HL-60 (cell line): ENCODE data around the gene CACNA1E.

Source experiments
- DNase-seq, 2 experiments: peaks; one replicate each; pipeline ENCODE4 v3.0.0-alpha.2; 2010 to 2020; ENCODE audit warnings: low read depth in 1 of 2, low spot score in 1 of 2
- H3K27ac ChIP-seq: fragments of 250-450 bp; sonication (Bioruptor Pico); replicated peaks from 2 replicates; pipeline ENCODE4 v1.5.1; 2020; ENCODE audit warnings: mild to moderate bottlenecking, moderate library complexity
- H3K27me3 ChIP-seq: fragments of 250-450 bp; sonication (Bioruptor Pico); 2 replicates; pipeline ENCODE4 v1.5.1; 2021; ENCODE audit warnings: mild to moderate bottlenecking, moderate library complexity; ENCODE audit not compliant: insufficient read depth, poor library complexity, severe bottlenecking
- H3K4me3 ChIP-seq: replicated peaks from 2 replicates; pipeline ENCODE4 v1.5.1; 2011; ENCODE audit warnings: mild to moderate bottlenecking, control low read depth, low read length; ENCODE audit not compliant: insufficient read depth
- GABPA ChIP-seq: IDR thresholded peaks from 2 replicates; pipeline ENCODE4 v1.6.1; 2012; ENCODE audit warnings: low read depth
- POLR2AphosphoS5 ChIP-seq: IDR thresholded peaks from 2 replicates; pipeline ENCODE4 v1.6.1; 2012; ENCODE audit warnings: low read depth
- SPI1 ChIP-seq: IDR thresholded peaks from 2 replicates; pipeline ENCODE4 v1.6.1; 2012; ENCODE audit warnings: low read depth, mild to moderate bottlenecking, borderline replicate concordance
- TF ChIP-seq, protein P1 (sequence below): IDR thresholded peaks from one replicate; pipeline ENCODE4 v1.5.1; 2011; ENCODE audit warnings: low read length, control low read depth, inconsistent platforms; ENCODE audit not compliant: insufficient read depth
- TF ChIP-seq, protein P2 (sequence below): IDR thresholded peaks from 2 replicates; pipeline ENCODE4 v1.6.1; 2012; ENCODE audit warnings: low read depth; ENCODE audit not compliant: insufficient replicate concordance

Gene CACNA1E

DNA sequence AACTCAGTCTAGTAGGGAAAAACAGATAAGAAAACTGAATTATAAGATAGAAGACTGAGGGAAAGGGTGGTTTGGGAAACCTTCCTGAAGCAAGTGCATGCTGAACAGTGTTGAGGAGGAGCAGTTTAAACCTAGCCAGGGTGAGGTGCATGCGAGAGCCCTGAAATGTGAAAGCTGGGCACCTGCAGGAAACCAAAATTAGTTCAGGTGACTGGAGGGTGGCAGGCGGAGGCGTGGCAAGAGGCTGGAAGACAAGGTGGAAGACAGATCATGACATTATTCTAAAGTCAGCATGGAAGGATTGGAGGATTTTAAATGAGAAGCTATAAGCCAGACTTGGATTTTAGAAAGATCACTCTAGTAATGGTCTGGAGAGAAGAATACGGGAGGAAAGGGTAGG is 75.1 kb downstream of the CACNA1E start:
- TF ChIP-seq SPI1: no peak
- TF ChIP-seq, protein P1, sequence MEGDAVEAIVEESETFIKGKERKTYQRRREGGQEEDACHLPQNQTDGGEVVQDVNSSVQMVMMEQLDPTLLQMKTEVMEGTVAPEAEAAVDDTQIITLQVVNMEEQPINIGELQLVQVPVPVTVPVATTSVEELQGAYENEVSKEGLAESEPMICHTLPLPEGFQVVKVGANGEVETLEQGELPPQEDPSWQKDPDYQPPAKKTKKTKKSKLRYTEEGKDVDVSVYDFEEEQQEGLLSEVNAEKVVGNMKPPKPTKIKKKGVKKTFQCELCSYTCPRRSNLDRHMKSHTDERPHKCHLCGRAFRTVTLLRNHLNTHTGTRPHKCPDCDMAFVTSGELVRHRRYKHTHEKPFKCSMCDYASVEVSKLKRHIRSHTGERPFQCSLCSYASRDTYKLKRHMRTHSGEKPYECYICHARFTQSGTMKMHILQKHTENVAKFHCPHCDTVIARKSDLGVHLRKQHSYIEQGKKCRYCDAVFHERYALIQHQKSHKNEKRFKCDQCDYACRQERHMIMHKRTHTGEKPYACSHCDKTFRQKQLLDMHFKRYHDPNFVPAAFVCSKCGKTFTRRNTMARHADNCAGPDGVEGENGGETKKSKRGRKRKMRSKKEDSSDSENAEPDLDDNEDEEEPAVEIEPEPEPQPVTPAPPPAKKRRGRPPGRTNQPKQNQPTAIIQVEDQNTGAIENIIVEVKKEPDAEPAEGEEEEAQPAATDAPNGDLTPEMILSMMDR: no peak
- TF ChIP-seq, protein P2, sequence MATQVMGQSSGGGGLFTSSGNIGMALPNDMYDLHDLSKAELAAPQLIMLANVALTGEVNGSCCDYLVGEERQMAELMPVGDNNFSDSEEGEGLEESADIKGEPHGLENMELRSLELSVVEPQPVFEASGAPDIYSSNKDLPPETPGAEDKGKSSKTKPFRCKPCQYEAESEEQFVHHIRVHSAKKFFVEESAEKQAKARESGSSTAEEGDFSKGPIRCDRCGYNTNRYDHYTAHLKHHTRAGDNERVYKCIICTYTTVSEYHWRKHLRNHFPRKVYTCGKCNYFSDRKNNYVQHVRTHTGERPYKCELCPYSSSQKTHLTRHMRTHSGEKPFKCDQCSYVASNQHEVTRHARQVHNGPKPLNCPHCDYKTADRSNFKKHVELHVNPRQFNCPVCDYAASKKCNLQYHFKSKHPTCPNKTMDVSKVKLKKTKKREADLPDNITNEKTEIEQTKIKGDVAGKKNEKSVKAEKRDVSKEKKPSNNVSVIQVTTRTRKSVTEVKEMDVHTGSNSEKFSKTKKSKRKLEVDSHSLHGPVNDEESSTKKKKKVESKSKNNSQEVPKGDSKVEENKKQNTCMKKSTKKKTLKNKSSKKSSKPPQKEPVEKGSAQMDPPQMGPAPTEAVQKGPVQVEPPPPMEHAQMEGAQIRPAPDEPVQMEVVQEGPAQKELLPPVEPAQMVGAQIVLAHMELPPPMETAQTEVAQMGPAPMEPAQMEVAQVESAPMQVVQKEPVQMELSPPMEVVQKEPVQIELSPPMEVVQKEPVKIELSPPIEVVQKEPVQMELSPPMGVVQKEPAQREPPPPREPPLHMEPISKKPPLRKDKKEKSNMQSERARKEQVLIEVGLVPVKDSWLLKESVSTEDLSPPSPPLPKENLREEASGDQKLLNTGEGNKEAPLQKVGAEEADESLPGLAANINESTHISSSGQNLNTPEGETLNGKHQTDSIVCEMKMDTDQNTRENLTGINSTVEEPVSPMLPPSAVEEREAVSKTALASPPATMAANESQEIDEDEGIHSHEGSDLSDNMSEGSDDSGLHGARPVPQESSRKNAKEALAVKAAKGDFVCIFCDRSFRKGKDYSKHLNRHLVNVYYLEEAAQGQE: no peak
- TF ChIP-seq POLR2AphosphoS5: no peak
- no peak for TF ChIP-seq GABPA
- H3K4me3 ChIP-seq: no peak overlapping the region
- DNase-seq: no peak

DNA sequence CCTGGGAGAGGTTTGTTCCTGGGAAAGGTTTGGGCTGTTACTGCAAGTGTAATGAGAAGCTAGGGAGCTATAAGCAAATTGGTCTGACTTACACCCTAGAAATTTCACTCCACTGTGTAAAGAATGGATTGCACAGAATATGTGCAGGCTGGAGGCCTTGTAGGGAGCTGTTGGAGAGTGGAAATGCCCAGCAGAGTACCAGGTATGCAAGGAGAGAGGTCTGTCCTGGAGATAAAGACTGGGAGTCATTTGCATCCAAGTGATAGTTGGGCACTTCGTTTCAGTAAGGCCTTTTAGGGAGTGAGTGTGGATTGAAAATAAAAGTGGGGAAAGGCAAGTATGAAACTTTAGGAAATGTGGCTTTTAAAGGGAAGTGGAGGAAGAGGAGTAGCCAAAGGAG is 75.8 kb downstream of the CACNA1E start:
- Histone ChIP-seq H3K4me3 (no peak overlapping the region), H3K27me3 (no peaks in the 10 kb centered on the region), H3K27ac (no peak overlapping the region)
- TF ChIP-seq SPI1 (no peak), GABPA (no peak), POLR2AphosphoS5 (no peak)
- TF ChIP-seq, protein P2: no peak
- TF ChIP-seq, protein P1: no peak
- DNase-seq: no peak

More for the DNA sequence above, 75.1 kb downstream of the CACNA1E start:
- no peaks in the 10 kb centered on the region for H3K27me3 ChIP-seq
- no peak overlapping the region for H3K27ac ChIP-seq

DNA sequence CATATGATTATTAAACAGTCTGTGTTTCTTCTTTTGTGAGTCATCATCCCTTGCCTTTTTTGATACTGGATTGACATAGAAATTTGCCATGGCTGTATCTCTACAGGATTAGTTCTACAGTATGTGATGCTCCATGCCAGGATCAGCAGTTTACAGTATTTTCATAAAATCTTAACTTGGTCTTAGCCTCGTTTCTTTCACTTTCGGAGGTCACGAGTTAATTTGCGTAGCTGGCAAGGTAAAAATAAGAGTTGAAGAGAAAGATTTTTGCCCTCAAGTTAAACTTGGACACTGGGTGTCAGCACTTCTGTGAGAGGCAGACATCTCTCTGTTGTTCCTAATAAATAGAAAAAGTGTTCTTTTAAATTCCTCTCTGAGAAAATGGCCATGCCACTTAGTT is 79.1 kb downstream of the CACNA1E start:
- no peak for DNase-seq
- Histone ChIP-seq H3K4me3 (no peak overlapping the region), H3K27ac (no peak overlapping the region), H3K27me3 (no peaks in the 10 kb centered on the region)
- TF ChIP-seq GABPA (no peak), POLR2AphosphoS5 (no peak), SPI1 (no peak)
- TF ChIP-seq, protein P1: no peak
- TF ChIP-seq, protein P2: no peak
